CD4-positive, alpha-beta T cell treated with Interleukin-17A for 1 hour (primary cell): ENCODE data around the gene LRRC41.
A peak's percentile ranks its signal among the peaks of the same experiment; 100 is the strongest.
"Not testable (repeated sequence)": the region's sequence is repeated elsewhere in the genome, so short reads cannot be mapped to it uniquely, and the experiment has no call there.

Source experiments
- DNase-seq: peaks from one replicate; pipeline ENCODE4 v3.0.0-alpha.2; 2020

Gene LRRC41, protein sequence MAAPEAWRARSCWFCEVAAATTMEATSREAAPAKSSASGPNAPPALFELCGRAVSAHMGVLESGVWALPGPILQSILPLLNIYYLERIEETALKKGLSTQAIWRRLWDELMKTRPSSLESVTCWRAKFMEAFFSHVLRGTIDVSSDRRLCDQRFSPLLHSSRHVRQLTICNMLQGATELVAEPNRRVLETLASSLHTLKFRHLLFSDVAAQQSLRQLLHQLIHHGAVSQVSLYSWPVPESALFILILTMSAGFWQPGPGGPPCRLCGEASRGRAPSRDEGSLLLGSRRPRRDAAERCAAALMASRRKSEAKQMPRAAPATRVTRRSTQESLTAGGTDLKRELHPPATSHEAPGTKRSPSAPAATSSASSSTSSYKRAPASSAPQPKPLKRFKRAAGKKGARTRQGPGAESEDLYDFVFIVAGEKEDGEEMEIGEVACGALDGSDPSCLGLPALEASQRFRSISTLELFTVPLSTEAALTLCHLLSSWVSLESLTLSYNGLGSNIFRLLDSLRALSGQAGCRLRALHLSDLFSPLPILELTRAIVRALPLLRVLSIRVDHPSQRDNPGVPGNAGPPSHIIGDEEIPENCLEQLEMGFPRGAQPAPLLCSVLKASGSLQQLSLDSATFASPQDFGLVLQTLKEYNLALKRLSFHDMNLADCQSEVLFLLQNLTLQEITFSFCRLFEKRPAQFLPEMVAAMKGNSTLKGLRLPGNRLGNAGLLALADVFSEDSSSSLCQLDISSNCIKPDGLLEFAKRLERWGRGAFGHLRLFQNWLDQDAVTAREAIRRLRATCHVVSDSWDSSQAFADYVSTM

DNA sequence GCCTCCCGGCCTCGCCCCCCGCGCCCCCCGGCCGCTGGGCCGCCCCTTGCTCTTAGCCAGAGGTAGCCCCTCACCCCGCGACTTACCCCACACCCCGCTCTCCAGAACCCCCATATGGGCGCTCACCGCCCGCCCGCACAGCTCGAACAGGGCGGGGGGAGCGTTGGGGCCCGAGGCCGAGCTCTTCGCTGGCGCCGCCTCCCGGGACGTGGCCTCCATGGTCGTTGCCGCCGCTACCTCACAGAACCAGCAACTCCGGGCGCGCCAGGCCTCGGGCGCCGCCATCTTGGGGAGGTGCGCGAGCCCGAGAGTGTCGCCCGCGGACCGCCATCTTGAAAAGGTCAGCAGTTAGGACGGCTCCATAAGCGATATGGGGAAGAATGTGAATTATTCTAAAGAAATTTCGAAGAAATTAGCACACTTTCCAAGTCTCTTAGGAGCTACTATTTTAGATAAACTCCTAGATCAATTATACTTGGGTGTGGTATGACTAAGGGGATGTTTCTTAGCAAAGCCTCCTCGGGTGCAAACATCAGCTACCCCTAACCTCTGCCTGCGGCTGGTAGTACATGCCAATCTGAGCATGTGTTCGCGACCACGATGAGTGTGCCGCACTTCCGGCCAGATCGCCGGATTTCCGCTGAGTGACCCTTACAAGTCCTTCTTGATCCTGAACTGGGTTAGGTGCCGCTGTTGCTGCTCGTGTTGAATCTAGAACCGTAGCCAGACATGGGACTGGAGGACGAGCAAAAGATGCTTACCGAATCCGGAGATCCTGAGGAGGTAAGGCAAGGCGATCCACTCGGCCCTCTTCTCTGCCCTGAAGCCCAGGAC lies at the start of gene LRRC41, which contains the start of gene UQCRH:
LRRC41 (minus strand) TSS at position 579 of the 834 bp plus-strand sequence; CDS start at position 285, 294 bp downstream.
UQCRH (plus strand) TSS at position 661 of the 834 bp plus-strand sequence; CDS start at position 730, 69 bp downstream.
- peak; percentile 96 for DNase-seq

DNA sequence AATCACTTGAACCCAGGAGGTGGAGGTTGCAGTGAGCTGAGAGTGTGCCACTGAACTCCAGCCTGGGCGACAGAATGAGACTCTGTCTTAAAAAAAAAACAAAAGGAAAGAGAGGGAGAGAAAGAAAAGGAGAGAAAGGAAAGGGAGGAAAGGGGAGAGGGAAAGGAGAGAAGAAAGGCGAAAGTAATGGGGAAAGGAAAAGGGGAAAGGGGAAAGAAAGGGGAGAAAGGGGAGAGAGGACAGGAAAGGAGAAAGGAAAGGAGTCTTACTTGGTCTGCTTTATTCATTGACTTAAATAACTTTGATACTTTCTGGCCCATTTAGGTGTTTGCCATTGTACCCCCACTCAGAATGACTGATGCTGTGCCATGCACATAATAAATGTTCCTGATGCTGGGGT lies 48.9 kb upstream of the LRRC41 start:
- DNase-seq, result no peak

DNA sequence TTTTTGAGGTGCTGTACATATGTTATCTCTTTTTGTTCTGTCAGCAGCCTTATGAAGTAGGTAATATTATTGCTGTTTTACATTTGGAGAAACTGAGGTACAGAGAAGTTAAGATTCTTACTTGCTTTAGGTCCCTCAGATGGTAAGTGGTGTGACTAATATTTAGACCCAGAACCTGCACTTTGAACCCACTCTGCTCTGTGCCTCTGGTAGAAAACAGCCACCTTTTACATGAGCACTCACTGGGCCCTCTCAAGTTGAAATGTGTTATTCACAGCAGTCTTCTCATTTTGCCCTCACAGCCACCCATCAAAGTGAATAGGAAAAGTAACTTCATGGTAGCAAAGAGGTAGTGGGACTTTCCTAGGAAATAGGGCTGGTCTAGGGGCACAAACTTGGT lies 41.9 kb upstream of the LRRC41 start:
- DNase-seq, result no peak

GRCh38 chr1:46344481-46344880 lies 41.1 kb upstream of the LRRC41 start:
- no peak for DNase-seq

GRCh38 chr1:46343705-46344104 lies 40.3 kb upstream of the LRRC41 start:
- no peak for DNase-seq

DNA sequence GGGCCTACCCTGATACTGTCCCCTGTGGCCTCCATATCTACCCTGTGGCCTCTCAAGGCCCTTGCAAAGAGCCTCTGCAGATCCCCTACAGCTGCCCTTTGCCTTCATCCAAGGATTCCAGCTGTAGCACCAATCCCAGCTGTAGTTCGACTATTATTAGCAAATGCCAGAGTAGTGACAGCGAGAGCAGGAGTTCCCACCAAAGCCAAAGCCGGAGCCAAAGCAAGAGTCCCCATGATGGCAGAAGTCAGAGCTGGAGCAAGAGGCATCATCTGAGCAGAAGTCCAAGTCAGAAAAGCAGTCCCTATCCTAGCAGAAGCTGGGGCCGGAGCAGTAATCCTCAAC lies 39.9 kb upstream of the LRRC41 start:
- DNase-seq, result no peak

- no peak for DNase-seq
Observed at GRCh38 chr1:46342677-46343350, 39.4 kb upstream of the LRRC41 start.

DNA sequence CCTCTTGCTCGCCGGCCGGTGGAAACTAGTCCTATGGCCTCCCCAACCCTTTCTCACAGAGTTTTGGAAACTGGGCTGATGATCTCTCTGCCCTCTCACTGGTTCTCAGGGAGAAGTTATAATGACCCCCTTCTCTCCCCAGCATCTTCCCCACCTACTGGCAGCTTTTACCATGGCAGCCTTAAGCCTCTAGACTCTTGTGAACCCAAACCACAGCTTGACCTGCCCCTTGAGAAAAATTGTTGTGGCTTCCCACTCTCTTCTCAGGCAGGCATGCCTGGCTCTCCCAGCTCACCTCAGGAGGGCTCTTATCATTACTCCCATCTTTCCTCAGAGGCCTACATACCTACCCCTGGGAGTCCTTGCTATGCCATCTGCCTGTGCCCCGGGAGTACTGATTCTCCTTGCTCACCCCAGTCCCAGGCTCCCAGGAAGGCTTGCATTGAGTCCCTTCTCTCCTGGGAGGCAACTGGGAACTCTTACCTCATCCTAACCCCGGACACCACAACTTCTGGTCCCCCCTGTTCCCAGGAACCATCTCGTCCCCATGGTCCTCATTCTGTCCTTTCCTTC lies 38.8 kb upstream of the LRRC41 start:
- peak; percentile 36 for DNase-seq

- no peak for DNase-seq
Observed at GRCh38 chr1:46341222-46342083, 38.0 kb upstream of the LRRC41 start.

- peak; percentile 89 for DNase-seq
Observed at GRCh38 chr1:46340404-46341221, 37.2 kb upstream of the LRRC41 start, which contains the start of gene NSUN4. Gene NSUN4 (plus strand): TSS chr1:46340807. CDS start chr1:46340827, 20 bp downstream.

DNA sequence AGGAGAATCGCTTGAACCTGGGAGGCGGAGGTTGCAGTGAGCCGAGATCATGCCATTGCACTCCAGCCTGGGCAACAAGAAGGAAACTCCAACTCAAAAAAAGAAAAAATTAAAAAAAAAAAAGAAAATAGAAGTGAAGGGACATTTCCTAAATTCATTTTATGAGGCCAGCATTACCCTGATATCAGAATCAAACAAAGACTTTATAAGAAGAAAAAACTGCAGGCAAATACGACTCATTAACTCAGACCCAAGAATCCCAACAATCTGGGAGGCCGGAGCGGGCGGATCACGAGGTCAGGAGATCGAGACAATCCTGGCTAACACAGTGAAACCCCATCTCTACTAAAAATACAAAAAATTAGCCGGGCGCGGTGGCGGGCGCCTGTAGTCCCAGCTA lies 34.0 kb upstream of the LRRC41 start:
- not testable (repeated sequence) for DNase-seq

DNA sequence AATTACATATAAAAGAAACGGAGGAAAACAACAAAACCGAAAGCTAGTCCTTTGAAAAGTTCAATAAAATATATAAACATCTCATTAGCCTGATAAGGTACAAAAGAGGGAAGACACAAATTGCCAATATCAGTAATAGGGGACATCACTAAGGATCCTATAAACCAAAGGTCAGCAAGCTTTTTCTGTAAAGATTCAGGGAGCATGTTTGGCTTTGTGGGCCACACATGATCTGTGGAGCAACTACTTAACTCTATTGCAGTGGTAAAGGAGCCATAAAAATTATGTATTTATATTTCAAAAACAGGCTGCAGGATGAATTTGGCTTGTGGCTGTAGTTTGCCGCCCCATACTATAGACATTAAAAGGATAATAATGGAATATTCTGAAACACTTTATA lies 31.7 kb upstream of the LRRC41 start:
- DNase-seq, result no peak

DNA sequence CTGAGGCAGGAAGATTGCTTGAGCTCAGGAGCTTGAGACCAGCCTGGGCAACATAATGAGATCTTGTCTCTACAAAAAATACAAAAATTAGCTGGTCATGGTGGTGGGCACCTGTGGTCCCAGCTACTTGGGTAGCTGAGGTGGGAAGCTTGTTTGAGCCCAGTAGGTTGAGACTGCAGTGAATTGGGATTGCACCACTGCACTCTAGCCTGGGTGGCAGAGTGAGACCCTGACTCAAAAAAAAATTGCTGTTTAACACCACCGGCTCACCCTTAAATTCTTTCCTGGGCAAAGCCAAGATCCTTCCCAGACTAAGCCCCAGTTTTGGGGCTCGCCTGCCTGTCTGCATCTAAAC lies 30.6 kb upstream of the LRRC41 start:
- DNase-seq, result no peak

DNA sequence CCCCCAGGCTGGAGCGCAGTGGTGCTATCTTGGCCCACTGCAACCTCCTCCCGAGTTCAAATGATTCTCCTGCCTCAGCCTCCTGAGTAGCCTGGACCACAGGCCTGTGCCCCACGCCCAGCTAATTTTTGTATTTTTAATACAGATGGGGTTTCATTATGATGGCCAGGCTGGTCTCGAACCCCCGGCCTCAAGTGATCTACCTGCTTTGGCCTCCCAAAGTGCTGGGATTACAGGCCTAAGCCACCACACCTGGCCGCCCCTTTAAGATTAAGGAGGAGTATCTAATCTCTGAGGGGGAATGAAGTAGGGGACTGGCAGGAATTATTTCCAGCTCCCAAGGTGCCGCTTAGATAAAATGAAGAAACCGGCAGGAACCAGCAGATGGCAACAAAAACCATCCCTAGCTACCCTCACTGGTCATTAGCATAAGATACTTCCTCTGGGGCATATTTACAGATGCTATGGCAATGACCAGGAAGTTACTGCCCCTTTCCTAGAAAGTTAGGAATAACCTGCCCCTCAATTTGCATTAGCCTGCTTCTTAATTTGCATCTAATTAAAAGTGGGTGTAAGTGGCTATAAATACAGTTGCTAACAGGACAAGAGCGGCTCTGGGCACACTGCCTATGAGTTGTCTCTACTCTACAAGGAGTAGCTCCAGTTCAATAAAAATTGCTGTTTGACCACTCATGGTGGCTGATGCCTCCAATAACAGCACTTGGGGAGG lies 30.0 kb upstream of the LRRC41 start:
- DNase-seq, result no peak

DNA sequence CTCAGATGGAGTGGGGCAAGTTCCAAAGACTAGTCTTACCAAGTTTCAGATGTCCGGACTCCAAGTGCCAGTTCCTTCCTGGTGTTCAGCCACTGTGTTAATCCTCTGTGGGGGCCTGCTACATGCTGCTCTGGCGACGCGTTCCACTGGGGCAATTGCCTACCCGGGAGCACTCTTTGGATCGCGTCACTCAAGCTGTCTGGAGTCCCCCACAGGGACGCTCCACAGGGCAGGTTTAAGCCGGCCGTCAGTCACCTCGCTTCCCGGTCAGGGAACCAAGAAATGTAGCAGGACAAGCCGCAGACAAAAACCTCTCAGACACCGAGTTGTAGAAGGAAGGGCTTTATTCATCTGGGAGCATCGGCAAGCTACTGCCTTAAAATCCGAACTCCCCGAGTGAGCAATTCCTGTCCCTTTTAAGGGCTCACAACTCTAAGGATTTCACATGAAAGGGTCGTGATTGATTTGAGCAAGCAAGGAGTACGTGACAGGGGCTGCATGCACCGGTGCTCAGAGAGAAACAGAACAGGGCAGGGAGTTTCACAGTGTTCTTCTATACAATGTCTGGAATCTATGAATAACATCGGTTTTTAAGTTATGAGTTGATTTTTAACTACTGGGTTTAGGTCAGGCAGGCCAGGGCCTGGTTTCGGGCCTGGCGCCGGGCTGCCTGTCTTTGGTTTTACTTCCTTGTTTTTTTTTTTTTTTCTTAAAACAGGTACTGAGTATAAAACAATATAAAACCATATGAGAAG lies 28.5 kb upstream of the LRRC41 start:
- DNase-seq, result not testable (repeated sequence)

DNA sequence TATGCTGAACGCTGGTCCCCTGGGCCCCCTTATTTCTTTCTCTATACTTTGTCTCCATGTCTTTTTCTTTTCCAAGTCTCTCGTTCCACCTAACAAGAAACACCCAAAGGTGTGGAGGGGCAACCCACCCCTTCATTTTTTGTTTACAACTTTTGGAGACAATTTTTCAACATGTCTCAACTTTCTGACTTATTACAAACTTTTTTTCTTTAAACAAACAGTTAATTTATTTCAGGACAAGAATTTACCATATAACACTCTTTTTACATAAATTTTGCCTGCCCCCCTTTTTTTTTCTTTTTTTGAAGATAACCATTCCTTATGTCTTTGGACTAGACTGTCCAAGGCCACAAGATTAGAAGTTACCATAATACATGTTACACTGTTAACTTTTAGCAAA lies 27.0 kb upstream of the LRRC41 start:
- not testable (repeated sequence) for DNase-seq

- not testable (repeated sequence) for DNase-seq
Observed at GRCh38 chr1:46329807-46330206, 26.4 kb upstream of the LRRC41 start.

GRCh38 chr1:46328182-46328581 lies 24.8 kb upstream of the LRRC41 start:
- not testable (repeated sequence) for DNase-seq
